NT2/D1 (cell line): Measurements from ENCODE around the gene OR2AG1.

ENCODE experiments used
- SUZ12 ChIP-seq: IDR thresholded peaks from 2 replicates; pipeline ENCODE4 v1.6.1; 2011; ENCODE audit not compliant: insufficient read length, insufficient read depth; ENCODE audit errors: extremely low read depth
- YY1 ChIP-seq: IDR thresholded peaks from 2 replicates; pipeline ENCODE4 v1.6.1; 2011; ENCODE audit not compliant: insufficient read length, insufficient read depth
- ZNF274 ChIP-seq: IDR thresholded peaks from 2 replicates; pipeline ENCODE4 v1.6.1; 2011; ENCODE audit warnings: mild to moderate bottlenecking, low read depth, low read length

- no peak for TF ChIP-seq YY1
- TF ChIP-seq ZNF274 = no peak
- TF ChIP-seq SUZ12 = no peak
Observed at GRCh38 chr11:6771926-6772893, 10.6 kb upstream of the OR2AG1 start, which contains the start of gene OR2AG2.
